Measurements from ENCODE around the gene COL27A1.

The COL27A1 gene

GRCh38 chr9:114344692-114345091, 189.4 kb downstream of the COL27A1 start:
- TF ChIP-seq ZFX (IDR thresholded peaks at IDR 0.05) (no peak), CTCF (conservative IDR thresholded peaks at IDR 0.05) (no peak)
- no peak overlapping the region for H3K27ac ChIP-seq

GRCh38 chr9:114345493-114346065, 190.2 kb downstream of the COL27A1 start:
- no peak for TF ChIP-seq CTCF (conservative IDR thresholded peaks at IDR 0.05)
- no peak for TF ChIP-seq ZFX (IDR thresholded peaks at IDR 0.05)
- no peak overlapping the region for H3K27ac ChIP-seq

GRCh38 chr9:114346146-114346545, 190.8 kb downstream of the COL27A1 start:
- no peak for TF ChIP-seq ZFX (IDR thresholded peaks at IDR 0.05)
- TF ChIP-seq CTCF (conservative IDR thresholded peaks at IDR 0.05): no peak
- H3K27ac ChIP-seq: no peak overlapping the region

GRCh38 chr9:114347675-114348074, 192.3 kb downstream of the COL27A1 start:
- H3K27ac ChIP-seq: no peak overlapping the region
- no peak for TF ChIP-seq ZFX (IDR thresholded peaks at IDR 0.05)
- no peak for TF ChIP-seq CTCF (conservative IDR thresholded peaks at IDR 0.05)

- no peak for TF ChIP-seq CTCF (conservative IDR thresholded peaks at IDR 0.05)
- no peak for TF ChIP-seq ZFX (IDR thresholded peaks at IDR 0.05)
- H3K27ac ChIP-seq: no peak overlapping the region
These were observed 193.0 kb downstream of the COL27A1 start for GRCh38 chr9:114348261-114348905.

- TF ChIP-seq ZFX (IDR thresholded peaks at IDR 0.05) (no peak), CTCF (conservative IDR thresholded peaks at IDR 0.05) (no peak)
- no peak overlapping the region for H3K27ac ChIP-seq
These were observed 193.7 kb downstream of the COL27A1 start for GRCh38 chr9:114348906-114349482.

GRCh38 chr9:114349713-114350480, 194.6 kb downstream of the COL27A1 start:
- TF ChIP-seq CTCF (conservative IDR thresholded peaks at IDR 0.05) (no peak), ZFX (IDR thresholded peaks at IDR 0.05) (no peak)
- H3K27ac ChIP-seq: no peak overlapping the region

Measured in C4-2B (cell line).